ENCODE data around the gene PYDC2. TPM values are rescaled to one million over a fixed set of nuclear protein-coding genes. Genes with fewer than 3 reads are reported as not detected.

Gene PYDC2
- total RNA-seq = not detected in 2 replicates

DNA sequence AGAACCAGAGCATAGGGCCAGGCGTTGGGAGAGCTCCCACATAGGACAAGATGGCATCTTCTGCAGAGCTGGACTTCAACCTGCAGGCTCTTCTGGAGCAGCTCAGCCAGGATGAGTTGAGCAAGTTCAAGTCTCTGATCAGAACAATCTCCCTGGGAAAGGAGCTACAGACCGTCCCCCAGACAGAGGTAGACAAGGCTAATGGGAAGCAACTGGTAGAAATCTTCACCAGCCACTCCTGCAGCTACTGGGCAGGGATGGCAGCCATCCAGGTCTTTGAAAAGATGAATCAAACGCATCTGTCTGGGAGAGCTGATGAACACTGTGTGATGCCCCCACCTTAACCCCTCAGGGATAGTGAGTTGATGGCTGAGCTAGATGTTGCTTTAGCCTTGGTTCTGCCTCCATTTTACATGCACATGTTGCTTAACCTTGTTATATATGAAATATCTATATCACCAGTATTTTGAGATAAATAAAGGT, at the start of gene PYDC2:
Gene PYDC2, plus strand, starts transcription at position 51 of the 483 bp plus-strand sequence. Its CDS starts 0 bp downstream, at position 51.

Other genes with a start within 250 kb of the PYDC2 start
- 93.8 and 109 TPM in 2 replicates for gene CCDC50, start 131.8 kb upstream of the PYDC2 start, total RNA-seq
- gene UTS2B, start 130.6 kb upstream of the PYDC2 start, total RNA-seq = 0.39 and 0.53 TPM in 2 replicates